Measurements from ENCODE around the gene ARHGEF35.
"Not testable (repeated sequence)": the region's sequence is repeated elsewhere in the genome, so short reads cannot be mapped to it uniquely, and the experiment has no call there.

ARHGEF35 gene

DNA sequence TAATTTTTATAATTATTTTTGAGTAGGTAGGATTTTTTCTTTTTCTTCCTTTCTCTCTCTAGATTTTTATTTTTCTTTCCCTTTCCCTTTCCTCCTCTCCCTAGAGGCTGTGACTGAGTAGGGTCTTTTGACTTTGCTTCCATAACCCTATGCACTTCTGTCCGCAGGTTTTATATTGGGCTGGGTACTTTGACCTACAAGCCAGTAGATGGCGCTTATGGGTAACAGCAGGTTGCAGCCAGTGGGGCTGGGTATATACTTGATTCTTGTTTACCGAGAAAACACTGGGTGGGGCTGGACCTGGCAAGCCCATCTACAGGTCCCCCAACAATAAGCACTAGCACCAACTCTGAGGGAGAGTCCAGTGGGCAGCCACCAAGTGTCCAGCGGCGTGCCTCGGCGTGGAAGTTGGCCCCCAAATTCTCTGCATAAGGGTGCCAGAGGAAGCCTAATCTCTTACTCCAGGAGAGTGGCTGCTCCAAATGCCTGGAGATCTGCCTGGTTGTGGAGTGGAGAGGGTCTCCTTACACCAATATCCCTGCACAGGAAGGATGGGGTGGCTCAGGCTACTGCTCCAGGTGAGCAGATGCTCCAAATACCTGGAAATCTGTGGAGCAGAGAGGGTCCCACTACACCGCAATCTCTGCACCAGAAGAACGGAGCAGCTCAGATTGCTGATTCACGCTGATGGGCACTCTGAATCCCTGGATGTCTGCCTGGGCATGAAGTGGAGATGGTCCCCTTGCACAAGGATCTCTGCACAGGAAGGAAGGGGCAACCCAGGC lies 17.1 kb downstream of the ARHGEF35 start:
- FAIRE-seq, result not testable (repeated sequence)

DNA sequence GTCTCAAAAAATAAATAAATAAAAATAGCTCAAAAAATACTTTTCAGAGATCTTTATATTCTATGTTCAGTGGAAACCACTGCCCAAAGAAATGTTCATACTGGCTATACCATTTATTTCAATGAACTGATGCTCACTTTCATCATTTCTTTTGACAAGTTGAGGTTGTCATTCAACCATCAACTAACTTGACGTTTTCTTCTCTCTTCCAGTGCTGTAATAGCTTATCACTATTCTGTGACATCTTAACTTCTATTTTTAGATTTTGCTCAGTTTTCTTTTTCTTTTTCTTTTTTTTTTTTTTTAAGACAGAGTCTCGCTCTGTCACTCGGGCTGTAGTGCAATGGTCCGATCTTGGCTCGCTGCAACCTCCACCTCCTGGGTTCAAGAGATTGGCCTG lies 21.0 kb downstream of the ARHGEF35 start:
- no peak for FAIRE-seq

DNA sequence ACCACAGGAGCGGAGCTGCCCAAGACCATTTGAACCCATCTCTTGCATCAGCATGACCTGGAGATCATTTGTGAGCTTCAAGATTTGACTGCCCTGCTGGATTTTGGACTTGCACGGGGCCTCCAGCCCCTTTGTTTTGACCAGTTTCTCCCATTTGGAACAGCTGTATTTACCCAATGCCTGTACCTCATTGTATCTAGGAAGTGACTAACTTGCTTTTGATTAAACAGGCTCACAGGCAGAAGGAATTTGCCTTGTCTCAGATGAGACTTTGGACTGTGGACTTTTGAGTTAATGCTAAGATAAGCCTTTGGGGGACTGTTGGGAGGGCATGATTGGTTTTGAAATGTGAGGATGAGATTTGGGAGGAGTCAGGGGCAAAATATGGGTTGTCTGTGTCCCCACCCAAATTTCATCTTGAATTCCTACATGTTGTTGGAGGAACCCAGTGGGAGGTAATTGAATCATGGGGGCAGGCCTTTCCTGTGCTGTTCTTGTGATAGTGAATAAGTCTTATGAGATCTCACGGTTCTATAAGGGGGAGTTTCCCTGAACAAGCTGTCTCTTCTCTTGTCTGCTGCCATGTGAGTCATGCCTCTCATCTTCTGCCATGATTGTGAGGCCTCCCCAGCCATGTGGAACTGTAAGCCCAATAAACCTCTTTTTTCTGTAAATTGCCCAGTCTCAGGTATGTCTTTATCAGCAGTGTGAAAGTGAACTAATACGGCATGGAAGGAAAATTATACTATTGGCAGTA lies 23.9 kb downstream of the ARHGEF35 start:
- FAIRE-seq, result not testable (repeated sequence)

DNA sequence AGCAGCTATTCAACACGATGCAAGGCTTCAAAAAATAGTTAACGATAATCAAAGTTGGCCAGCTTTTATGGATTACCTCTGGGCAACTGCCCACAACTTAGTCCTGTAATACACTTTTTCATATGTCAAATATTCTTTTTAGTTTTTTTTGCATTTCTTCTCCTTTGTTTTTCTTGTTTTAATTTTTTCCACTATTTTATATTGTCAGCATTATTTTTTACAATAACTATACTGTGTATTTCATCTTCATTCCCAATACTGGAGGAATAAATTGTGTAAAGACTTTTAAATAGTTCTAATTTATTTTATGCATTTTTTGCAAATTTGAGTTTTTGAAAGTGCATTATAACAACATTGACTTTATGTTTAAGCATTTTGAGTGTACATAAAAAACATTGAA lies 30.8 kb downstream of the ARHGEF35 start:
- no peak for FAIRE-seq

DNA sequence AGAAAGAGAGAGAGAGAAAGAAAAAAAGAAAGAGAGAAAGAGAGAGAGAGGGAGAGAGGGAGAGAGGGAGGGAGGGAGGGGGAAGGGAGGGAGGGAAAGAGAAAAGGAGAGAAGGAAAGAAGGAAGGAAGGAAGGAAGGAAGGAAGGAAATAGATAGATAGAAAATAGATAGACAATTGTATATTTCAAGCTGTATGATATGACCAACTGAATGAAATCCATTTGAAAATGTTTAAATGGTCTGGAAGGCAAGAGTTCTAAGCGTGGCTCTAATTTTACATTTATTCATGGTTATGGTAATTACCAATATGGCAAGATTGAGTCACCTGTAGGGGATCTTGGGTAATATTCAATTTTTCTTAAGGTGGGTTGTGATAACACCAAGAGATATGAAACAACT lies 36.8 kb downstream of the ARHGEF35 start:
- no peak for FAIRE-seq

DNA sequence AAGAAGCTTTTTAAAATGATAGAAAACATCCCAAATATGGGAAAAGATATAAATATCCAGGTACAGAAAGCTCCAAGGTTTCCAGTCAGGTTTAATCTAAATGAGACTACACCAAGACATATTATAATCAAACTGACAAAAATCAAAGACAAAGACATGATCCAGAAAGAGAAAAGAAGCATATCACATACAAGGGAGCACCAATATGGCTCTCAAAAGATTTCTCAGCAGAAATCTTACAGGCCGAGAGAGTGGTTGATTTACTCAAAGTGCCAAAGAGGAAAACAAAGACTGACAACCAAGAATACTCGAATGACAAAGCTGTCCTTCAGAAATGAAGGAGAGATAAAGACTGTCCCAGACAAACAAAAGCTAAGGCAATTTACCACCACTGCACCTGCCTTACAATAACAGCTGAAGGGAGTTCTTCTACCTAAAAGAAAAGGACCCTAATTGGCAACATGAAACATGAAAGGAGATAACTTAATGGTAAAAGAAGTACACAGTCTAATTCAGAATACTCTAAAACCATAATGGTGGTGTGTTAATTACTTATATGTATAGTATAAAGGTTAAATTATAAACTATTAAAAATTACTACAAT lies 47.3 kb downstream of the ARHGEF35 start:
- FAIRE-seq, result no peak

DNA sequence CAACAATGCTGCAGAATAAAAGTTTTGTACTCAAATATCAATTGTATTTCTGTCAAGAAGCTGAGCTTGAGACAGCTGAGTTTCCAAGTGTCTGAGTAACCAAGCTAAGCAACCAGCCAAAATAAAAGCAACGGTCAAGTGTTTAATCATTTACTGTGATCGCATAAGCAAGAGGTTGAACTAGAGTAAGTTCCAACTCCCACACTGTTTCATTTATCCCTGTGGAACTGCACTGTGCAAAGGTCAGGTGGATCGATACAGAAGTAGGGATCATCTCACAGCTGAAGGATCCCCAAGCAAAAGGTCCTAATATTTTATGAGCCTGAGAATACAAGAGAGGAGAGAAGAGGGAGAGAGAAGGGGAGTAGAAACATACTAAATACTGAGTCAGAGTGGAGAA lies 51.2 kb downstream of the ARHGEF35 start:
- FAIRE-seq, result no peak

DNA sequence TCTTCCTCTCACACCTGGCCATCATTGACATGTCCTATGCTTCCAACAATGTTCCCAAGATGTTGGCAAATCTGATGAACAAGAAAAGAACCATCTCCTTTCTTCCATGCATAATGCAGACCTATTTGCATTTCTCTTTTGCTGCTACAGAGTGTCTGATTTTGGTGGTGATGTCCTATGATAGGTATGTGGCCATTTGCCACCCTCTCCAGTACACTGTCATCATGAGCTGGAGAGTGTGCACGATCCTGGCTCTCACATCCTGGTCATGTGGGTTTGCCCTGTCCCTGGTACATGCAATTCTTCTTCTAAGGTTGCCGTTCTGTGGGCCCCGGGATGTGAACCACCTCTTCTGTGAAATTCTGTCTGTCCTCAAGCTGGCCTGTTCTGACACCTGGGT lies 53.4 kb downstream of the ARHGEF35 start:
- no peak for FAIRE-seq

DNA sequence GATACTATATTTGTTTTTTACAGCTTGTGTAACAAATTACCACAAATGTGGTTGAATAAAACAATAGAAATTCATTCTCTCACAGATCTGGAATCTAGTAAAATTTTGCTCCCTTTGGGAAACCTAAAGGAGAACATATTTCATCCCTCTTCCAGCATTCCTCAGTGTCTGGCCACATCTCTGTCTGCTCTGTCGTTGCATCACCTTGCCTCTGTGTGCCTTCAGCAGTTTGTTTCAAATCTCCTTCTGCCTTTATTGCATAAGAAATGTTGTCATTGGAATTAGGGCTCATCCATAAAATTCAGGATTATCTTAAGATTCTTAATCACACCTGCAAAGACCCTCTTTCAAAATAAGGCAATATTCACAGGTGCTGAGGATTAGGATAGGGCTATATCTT lies 58.1 kb downstream of the ARHGEF35 start:
- FAIRE-seq, result no peak
